K562 (cell line): ENCODE data around the gene TPSG1.

Experiments
- CTBP1 ChIP-seq: fragments of 450-650 bp; IDR thresholded peaks from 2 replicates; pipeline ENCODE4 v1.6.1; 2016; ENCODE audit warnings: borderline replicate concordance
- EP300 ChIP-seq: IDR thresholded peaks from 2 replicates; pipeline ENCODE4 v1.6.1; 2012; ENCODE audit warnings: low read length, improper control_type of control experiment
- GATAD2A ChIP-seq: fragments of 450-650 bp; IDR thresholded peaks from 2 replicates; pipeline ENCODE4 v1.6.1; 2017
- ILK ChIP-seq: fragments of 450-650 bp; IDR thresholded peaks from 2 replicates; pipeline ENCODE4 v1.6.1; 2016; ENCODE audit warnings: missing genetic modification characterization, low read depth, mild to moderate bottlenecking, missing compliant biosample characterization, moderate library complexity, borderline replicate concordance
- TAF15 ChIP-seq: fragments of 200-400 bp; formaldehyde crosslinking; IDR thresholded peaks from 2 replicates; pipeline ENCODE4 v1.6.1; 2017; ENCODE audit warnings: mild to moderate bottlenecking, low read depth, low read length, moderate library complexity
- TF ChIP-seq, protein P1 (sequence below): fragments of 450-650 bp; IDR thresholded peaks from 2 replicates; pipeline ENCODE4 v1.6.1; 2017; ENCODE audit warnings: antibody characterized with exemption, mild to moderate bottlenecking

DNA sequence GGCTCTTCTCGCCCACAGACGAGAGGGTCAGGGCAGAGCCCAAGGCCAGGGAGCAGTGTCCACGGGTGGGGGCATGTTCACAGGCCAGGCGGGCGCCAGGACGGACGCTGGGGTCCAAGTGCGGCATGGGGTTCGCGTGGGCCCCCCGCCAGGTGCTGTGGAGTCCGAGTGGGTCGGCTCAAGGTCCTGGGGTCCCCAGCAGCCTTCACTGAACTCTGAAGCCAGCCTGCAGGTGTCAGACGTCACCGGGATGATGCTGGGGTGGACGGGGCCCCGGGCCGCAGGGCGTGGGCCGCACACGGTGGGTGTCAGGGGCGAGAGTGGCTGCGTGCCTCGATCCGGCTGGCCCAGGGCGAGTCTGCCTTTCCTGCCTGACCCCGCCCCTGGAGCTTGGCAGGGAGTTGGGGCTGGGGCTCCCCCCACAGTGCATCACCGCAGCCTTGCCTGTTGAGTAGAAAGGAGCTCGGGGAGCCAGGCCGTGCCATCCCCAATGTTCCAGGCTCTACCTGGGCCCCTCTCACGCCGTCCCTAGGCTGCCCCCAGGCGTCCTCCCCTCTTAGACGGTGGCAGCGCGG, 53.1 kb downstream of the TPSG1 start:
- TF ChIP-seq CTBP1 (no peak), GATAD2A (no peak), TAF15 (no peak), EP300 (no peak), ILK (tag) (no peak)
- TF ChIP-seq, protein P1, sequence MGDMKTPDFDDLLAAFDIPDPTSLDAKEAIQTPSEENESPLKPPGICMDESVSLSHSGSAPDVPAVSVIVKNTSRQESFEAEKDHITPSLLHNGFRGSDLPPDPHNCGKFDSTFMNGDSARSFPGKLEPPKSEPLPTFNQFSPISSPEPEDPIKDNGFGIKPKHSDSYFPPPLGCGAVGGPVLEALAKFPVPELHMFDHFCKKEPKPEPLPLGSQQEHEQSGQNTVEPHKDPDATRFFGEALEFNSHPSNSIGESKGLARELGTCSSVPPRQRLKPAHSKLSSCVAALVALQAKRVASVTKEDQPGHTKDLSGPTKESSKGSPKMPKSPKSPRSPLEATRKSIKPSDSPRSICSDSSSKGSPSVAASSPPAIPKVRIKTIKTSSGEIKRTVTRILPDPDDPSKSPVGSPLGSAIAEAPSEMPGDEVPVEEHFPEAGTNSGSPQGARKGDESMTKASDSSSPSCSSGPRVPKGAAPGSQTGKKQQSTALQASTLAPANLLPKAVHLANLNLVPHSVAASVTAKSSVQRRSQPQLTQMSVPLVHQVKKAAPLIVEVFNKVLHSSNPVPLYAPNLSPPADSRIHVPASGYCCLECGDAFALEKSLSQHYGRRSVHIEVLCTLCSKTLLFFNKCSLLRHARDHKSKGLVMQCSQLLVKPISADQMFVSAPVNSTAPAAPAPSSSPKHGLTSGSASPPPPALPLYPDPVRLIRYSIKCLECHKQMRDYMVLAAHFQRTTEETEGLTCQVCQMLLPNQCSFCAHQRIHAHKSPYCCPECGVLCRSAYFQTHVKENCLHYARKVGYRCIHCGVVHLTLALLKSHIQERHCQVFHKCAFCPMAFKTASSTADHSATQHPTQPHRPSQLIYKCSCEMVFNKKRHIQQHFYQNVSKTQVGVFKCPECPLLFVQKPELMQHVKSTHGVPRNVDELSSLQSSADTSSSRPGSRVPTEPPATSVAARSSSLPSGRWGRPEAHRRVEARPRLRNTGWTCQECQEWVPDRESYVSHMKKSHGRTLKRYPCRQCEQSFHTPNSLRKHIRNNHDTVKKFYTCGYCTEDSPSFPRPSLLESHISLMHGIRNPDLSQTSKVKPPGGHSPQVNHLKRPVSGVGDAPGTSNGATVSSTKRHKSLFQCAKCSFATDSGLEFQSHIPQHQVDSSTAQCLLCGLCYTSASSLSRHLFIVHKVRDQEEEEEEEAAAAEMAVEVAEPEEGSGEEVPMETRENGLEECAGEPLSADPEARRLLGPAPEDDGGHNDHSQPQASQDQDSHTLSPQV: no peak
